GM23338 (cell line): Measurements from ENCODE around the gene SLC39A8. TPM values are rescaled to one million over a fixed set of nuclear protein-coding genes. Genes with fewer than 3 reads are reported as not detected.
A peak's percentile ranks its signal among the peaks of the same experiment; 100 is the strongest.

ENCODE experiments used
- ATAC-seq: fragments of 200-7000 bp; cut with Tn5 transposase; 3 replicates; pipeline ENCODE4 v1.9.1; 2020
- DNase-seq: peaks from one replicate; pipeline ENCODE4 v3.0.0-alpha.2; 2015; ENCODE audit warnings: low spot score
- H2AFZ ChIP-seq: fragments of 200-600 bp; sonication (generic); 2 replicates; pipeline ENCODE4 v1.8.0; 2016; ENCODE audit warnings: antibody characterized with exemption, mild to moderate bottlenecking, moderate library complexity
- H3F3A ChIP-seq: fragments of 200-600 bp; sonication (generic); replicated peaks from 2 replicates; pipeline ENCODE4 v1.8.0; 2017; ENCODE audit warnings: antibody characterized with exemption, mixed run types, low read depth
- H3K27ac ChIP-seq: fragments of 200-600 bp; sonication (generic); 2 replicates; pipeline ENCODE4 v1.6.1; 2016; ENCODE audit warnings: low read depth
- H3K27me3 ChIP-seq: fragments of 200-600 bp; sonication (generic); 2 replicates; pipeline ENCODE4 v1.8.0; 2016; ENCODE audit warnings: mild to moderate bottlenecking, mixed run types, moderate library complexity; ENCODE audit not compliant: insufficient read depth
- H3K36me3 ChIP-seq: fragments of 200-600 bp; sonication (generic); 2 replicates; pipeline ENCODE4 v1.8.0; 2016; ENCODE audit warnings: mild to moderate bottlenecking; ENCODE audit not compliant: insufficient read depth
- H3K4me1 ChIP-seq: fragments of 200-600 bp; sonication (generic); 2 replicates; pipeline ENCODE4 v1.8.0; 2016; ENCODE audit warnings: mild to moderate bottlenecking, moderate library complexity; ENCODE audit not compliant: insufficient read depth
- H3K4me2 ChIP-seq: fragments of 200-600 bp; sonication (generic); 2 replicates; pipeline ENCODE4 v1.7.1; 2017; ENCODE audit warnings: mixed run types
- H3K4me3 ChIP-seq: fragments of 200-600 bp; sonication (generic); 2 replicates; pipeline ENCODE4 v1.6.1; 2016; ENCODE audit warnings: mixed run types
- H3K79me2 ChIP-seq: fragments of 200-600 bp; sonication (generic); replicated peaks from 2 replicates; pipeline ENCODE4 v1.8.0; 2017; ENCODE audit warnings: mild to moderate bottlenecking; ENCODE audit not compliant: insufficient read depth
- H3K9me2 ChIP-seq: fragments of 200-600 bp; sonication (generic); 2 replicates; pipeline ENCODE4 v1.8.0; 2017; ENCODE audit not compliant: insufficient read depth
- H4K20me1 ChIP-seq: fragments of 200-600 bp; sonication (generic); replicated peaks from 2 replicates; pipeline ENCODE4 v1.8.0; 2017; ENCODE audit warnings: mild to moderate bottlenecking; ENCODE audit not compliant: insufficient read depth
- H3K27ac Mint-ChIP-seq: 2 replicates; pipeline ENCODE4 v1.8.0; 2020; ENCODE audit warnings: inconsistent platforms, mild to moderate bottlenecking, moderate library complexity, mixed read lengths
- H3K27me3 Mint-ChIP-seq: 3 replicates; pipeline ENCODE4 v1.8.0; 2022; ENCODE audit warnings: low read depth, mild to moderate bottlenecking, moderate library complexity, mixed read lengths, inconsistent platforms; ENCODE audit not compliant: insufficient read depth, poor library complexity
- H3K36me3 Mint-ChIP-seq: 3 replicates; pipeline ENCODE4 v1.8.0; 2021; ENCODE audit warnings: low read depth, mild to moderate bottlenecking, inconsistent platforms, moderate library complexity, mixed read lengths
- H3K4me1 Mint-ChIP-seq: 3 replicates; pipeline ENCODE4 v1.8.0; 2020; ENCODE audit warnings: mild to moderate bottlenecking, inconsistent platforms, mixed read lengths
- H3K4me3 Mint-ChIP-seq: 3 replicates; pipeline ENCODE4 v1.8.0; 2021; ENCODE audit warnings: moderate library complexity, mild to moderate bottlenecking, inconsistent platforms, mixed read lengths
- H3K9me3 Mint-ChIP-seq: 3 replicates; pipeline ENCODE4 v1.8.0; 2020; ENCODE audit warnings: moderate library complexity, mild to moderate bottlenecking, inconsistent platforms, mixed read lengths
- CREB1 ChIP-seq: fragments of 250-450 bp; sonication (Bioruptor Pico); IDR thresholded peaks from 2 replicates; pipeline ENCODE4 v1.5.0; 2020; ENCODE audit warnings: low read depth, mild to moderate bottlenecking, moderate library complexity
- EZH2phosphoT487 ChIP-seq: fragments of 200-600 bp; sonication (generic); IDR thresholded peaks from one replicate; pipeline ENCODE4 v1.8.1; 2018; ENCODE audit warnings: antibody characterized with exemption; ENCODE audit not compliant: unreplicated experiment
- JUNB ChIP-seq: IDR thresholded peaks from one replicate; pipeline ENCODE4 v1.6.1; 2016; ENCODE audit warnings: antibody characterized with exemption; ENCODE audit not compliant: unreplicated experiment
- POLR2AphosphoS5 ChIP-seq: IDR thresholded peaks from 2 replicates; pipeline ENCODE4 v1.6.1; 2016; ENCODE audit warnings: antibody characterized with exemption, low read depth
- REST ChIP-seq: IDR thresholded peaks from one replicate; pipeline ENCODE4 v1.6.1; 2018; ENCODE audit warnings: antibody characterized with exemption; ENCODE audit not compliant: unreplicated experiment
- ZNF114 ChIP-seq: fragments of 250-450 bp; sonication (Bioruptor Pico); IDR thresholded peaks from 2 replicates; pipeline ENCODE4 v1.5.0; 2020; ENCODE audit warnings: mild to moderate bottlenecking, moderate library complexity
- ZNF331 ChIP-seq: fragments of 250-450 bp; sonication (Bioruptor Pico); IDR thresholded peaks from 2 replicates; pipeline ENCODE4 v1.5.0; 2020; ENCODE audit warnings: low read depth, mild to moderate bottlenecking, moderate library complexity
- polyA plus RNA-seq: library from polyadenylated mRNA; unstranded; fragments of >200 nt; fragmentation: Nextera tagmentation; extraction: Ambion mirVana; gene quantifications from 2 replicates; pipeline ENCODE4 v1.2.1, GENCODE V29; 2016
- total RNA-seq: library from RNA; depleted of rRNA; stranded (reverse); fragments of >200 nt; shearing (Covaris generic); gene quantifications from 2 replicates; pipeline ENCODE4 v1.2.3, GENCODE V29; 2014

Gene SLC39A8
- total and polyA plus RNA-seq, 2 experiments from 2014 or later = 20.1 to 42.5 TPM

- TF ChIP-seq REST (no peak), CREB1 (no peak), JUNB (no peak), ZNF331 (CRISPR knock-in tag) (no peak), ZNF114 (CRISPR knock-in tag) (no peak)
These were observed 126.6 kb downstream of the SLC39A8 start (continued) for GRCh38 chr4:102218656-102219055.

- peaks cover 35% of the 10 kb centered on the region for H3K4me1 Mint-ChIP-seq
- H3K27ac Mint-ChIP-seq = no peak overlapping the region
- H3K4me1 ChIP-seq = peaks cover 31% of the 10 kb centered on the region
- no peak overlapping the region for H3K4me3 ChIP-seq
- no peaks in the 10 kb centered on the region for H3K36me3 ChIP-seq
- ATAC-seq (no peak), DNase-seq (no peak)
- no peak overlapping the region for H2AFZ ChIP-seq
- H3K27me3 ChIP-seq = no peaks in the 10 kb centered on the region
- H3K9me2 ChIP-seq = no peaks in the 10 kb centered on the region; the same call in 1 of the 2 replicates
- H3K4me2 ChIP-seq = no peak overlapping the region
- no peaks in the 10 kb centered on the region for H4K20me1 ChIP-seq
- H3K27me3 Mint-ChIP-seq = peaks cover 4% of the 10 kb centered on the region
- H3K4me3 Mint-ChIP-seq = no peak overlapping the region
- no peak for TF ChIP-seq EZH2phosphoT487
- peak; percentile 5 for TF ChIP-seq REST
- no peak for TF ChIP-seq POLR2AphosphoS5
- no peaks in the 10 kb centered on the region for H3K79me2 ChIP-seq
- peaks cover 4% of the 10 kb centered on the region; the same call in 1 of the 3 replicates for H3K36me3 Mint-ChIP-seq
- peaks cover 3% of the 10 kb centered on the region; the same call in 1 of the 3 replicates for H3K9me3 Mint-ChIP-seq
- H3K27ac ChIP-seq = no peak overlapping the region
- no peaks in the 10 kb centered on the region for H3F3A ChIP-seq
These were observed 127.4 kb downstream of the SLC39A8 start for GRCh38 chr4:102217775-102218355.
